ENCODE measurements around the gene MAPK8IP3. TPM values are rescaled to one million over a fixed set of nuclear protein-coding genes. Genes with fewer than 3 reads are reported as not detected.

Gene MAPK8IP3
- total RNA-seq, 1 donor: 179 TPM

DNA sequence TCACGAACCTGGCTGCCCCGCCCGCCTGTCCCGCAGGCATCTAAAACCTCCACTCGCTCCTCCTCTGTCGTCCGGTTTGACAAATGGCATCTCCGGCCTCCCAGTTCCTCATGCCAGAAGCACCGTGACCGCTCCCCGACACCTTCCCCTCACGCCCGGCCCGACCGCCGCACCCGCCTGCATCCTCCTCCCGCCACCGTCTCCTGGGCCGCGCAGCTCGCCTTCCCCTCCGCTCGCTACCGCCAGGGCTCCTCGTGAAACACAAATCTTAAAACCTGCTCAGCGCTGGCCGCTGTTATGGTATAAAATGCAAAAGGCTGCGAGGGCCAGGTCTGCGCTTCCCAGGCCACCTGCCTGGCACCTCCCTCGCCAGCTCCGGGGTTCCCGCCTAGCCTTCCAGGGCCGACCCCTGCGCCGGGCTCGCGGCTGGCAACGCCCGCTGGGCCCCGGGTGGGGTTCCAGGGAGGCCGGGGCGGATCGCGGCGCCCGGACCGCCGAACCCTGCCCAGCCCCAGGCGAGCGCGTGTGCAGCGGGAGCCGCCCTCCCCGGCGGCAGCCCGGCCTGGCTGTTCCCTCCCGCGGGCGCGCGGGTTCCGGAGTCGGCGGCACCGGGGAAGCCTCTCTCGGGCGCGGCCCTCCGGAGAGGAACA lies 75.9 kb downstream of the MAPK8IP3 start:
- DNase-seq (ENCODE audit: low read depth in 2 of 3, low spot score in 2 of 3): peak in 2 of 3 donors; percentile 24 to 57

DNA sequence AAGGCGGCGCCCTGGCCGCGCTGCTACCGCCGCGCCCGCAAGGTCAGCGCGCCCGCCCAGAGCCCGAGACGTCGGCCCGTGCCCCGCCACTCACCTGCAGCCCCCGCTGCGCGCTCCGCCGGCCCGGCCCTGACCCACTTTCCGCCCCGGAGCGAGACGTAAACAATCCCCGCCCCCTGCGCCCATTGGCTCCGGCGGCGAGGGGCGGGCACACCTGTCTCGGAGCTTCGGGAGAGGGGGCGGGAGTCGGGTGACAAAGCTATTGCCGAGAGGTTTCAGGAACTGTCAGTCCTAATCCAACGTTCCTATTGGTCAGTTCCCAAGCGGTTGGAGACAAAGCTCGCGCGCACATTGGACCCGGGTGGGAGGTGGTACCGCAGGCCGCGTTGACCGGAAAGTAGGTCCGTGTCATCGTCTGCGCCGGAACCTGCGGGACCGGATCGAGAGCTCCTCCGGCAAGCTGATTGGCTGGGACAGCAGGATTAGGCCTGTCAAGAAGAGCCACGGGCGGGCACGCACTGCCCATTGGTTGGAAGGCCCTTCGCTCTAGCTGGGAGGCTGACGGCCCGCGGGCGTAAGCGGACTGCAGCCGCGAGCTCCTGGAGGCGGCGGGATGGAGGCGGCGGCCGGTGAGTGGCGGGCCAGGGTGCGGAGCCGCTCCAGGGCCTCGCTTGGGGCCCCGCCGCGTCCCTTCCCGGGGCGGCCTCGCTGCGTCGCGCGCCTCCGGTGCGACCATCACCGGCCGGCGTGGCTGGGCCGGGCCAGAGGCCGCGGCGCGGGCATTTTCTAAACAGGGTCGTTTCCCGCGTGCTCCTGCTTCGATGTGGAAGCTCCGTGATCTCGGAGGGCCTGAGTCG lies 76.6 kb downstream of the MAPK8IP3 start, which contains the start of the genes NUBP2 and SPSB3:
Gene NUBP2 (plus strand): TSS at position 553 of the 857 bp plus-strand sequence. CDS start 61 bp downstream, at position 614.
Gene SPSB3 (minus strand): TSS at position 164 of the 857 bp plus-strand sequence. CDS start 1,088 bp downstream, outside the sequence.
- peak; percentile 93 to 100 (median 100) for DNase-seq (ENCODE audit: low read depth in 2 of 3, low spot score in 2 of 3)

DNA sequence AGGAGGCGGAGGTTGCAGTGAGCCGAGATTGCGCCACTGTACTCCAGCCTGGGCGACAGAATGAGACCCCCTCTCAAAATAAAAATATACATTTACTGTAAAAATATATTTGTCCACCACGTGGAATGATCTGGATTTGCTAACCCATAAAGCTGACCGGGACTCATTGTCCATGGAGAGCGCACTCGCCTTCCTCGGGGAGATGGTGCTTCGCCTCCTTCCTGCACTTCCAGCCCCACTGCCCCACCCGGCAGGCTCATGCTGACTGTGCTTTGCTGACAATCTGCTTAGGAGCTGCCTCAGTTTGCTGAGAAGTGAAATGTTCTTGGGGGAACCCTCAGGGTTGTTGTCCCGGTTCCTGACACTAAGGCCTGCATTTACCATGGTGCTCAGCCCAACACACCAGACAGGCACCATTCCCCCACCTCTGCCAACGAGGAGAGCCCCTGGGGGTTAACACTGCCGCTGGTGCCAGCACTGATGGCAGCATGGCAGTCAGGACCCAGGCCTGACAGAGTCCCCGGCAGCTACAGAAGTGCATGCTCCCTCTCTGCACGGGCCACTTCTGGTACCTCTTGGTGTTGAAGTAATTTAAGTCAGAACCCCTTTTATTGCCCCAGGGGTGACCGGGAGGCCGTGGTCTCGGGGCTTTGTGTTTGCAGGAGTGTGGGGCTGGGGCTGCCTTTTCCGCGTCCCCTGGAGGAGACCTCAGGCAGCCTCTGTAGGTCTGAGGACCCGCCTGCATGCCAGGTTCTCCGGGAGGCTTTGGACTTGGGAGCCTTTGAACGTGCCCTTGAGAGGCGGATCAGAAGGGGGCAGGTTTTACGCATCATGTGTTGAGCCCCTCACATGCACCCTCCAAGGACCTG lies 79.2 kb downstream of the MAPK8IP3 start:
- DNase-seq (ENCODE audit: low read depth in 2 of 3, low spot score in 2 of 3): no peak

DNA sequence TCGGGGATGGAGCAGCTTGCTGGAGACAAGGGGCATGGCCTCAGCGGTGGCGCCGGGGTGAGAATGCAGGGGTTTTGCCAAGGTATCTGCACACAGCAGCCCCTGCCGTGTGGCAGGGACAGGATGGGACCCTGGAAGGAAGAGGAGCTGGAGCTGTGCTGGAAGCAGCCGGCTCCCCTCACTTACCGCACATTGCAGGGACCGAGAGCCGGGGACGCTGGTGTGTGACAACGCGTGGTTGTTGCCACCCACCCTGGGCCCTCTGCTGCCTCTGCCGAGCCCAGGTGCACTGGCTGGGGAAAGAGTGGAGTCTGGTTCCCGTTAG lies 79.8 kb downstream of the MAPK8IP3 start:
- DNase-seq (ENCODE audit: low read depth in 2 of 3, low spot score in 2 of 3): no peak

DNA sequence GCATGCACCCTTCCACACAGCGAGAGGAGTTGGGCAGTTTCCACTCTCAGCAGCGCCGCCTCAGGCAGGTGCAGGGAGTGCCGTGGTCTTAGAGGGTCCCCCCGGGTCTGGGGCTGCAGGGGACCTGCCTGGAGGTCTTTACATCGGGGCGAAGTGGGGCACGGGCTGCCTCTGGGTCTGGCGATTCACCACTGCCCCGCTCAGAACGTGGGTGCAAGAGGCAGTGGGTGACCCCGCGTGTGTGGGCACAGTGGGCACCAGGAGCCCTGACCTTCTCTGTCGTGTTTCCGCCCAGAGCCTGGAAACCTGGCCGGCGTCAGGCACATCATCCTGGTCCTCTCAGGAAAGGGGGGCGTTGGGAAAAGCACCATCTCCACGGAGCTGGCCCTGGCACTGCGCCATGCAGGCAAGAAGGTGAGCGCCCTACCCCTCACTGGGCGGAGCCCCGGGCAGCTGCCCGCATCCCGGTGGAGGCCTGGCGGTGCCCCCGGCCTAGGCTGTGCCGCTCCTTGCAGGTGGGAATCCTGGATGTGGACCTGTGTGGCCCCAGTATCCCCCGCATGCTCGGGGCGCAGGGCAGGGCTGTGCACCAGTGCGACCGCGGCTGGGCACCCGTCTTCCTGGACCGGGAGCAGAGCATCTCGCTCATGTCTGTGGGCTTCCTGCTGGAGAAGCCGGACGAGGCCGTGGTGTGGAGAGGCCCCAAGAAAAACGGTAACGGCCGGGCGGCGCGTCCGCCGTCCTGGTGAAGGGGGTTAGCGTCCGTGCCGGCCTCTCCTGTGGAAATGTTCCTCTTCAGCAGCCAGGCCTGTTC lies 80.5 kb downstream of the MAPK8IP3 start:
- no peak for DNase-seq (ENCODE audit: low read depth in 2 of 3, low spot score in 2 of 3)

DNA sequence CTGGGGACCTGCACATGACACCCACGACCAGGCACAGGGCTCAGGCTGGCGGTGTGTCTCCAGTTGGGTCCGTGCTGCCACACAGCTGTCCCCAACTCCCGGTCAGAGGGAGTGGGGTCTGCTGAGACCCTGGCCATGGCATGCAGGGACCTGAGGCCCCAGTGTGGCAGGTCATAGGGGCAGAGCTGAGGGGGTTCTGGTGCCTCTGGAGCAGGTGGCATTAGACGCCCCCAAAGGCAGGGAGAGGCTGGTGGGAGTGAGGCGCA lies 81.0 kb downstream of the MAPK8IP3 start:
- no peak for DNase-seq (ENCODE audit: low read depth in 2 of 3, low spot score in 2 of 3)

DNA sequence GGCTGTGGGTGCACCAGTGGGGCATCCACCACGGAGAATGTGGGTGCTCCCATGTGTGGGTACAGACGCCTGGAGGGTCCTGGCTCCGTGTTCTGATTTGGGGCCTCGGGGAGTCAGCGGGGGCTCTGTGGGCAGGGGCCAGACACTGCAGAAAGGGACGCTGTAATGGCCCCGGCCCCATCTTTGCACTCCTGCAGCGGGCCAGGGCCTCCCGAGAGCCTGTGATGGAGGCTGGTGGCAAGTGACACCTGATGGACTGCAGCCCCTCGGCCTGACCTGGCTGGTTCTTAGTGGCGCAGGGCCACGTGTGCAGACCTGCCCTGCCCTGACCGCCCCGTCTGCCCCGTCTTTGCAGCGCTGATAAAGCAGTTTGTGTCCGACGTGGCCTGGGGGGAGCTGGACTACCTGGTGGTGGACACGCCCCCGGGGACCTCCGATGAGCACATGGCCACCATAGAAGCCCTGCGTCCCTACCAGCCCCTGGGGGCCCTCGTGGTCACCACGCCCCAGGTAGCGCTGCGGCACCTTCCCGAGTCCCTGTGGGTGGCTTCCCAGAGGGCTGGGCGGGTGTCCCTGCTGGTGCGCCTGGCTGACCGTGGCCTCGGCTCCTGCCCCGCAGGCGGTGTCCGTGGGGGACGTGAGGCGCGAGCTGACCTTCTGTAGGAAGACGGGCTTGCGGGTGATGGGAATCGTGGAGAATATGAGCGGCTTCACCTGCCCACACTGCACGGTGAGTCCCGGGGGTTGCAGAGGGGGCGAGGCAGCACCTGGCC lies 81.5 kb downstream of the MAPK8IP3 start:
- DNase-seq (ENCODE audit: low read depth in 2 of 3, low spot score in 2 of 3): no peak

DNA sequence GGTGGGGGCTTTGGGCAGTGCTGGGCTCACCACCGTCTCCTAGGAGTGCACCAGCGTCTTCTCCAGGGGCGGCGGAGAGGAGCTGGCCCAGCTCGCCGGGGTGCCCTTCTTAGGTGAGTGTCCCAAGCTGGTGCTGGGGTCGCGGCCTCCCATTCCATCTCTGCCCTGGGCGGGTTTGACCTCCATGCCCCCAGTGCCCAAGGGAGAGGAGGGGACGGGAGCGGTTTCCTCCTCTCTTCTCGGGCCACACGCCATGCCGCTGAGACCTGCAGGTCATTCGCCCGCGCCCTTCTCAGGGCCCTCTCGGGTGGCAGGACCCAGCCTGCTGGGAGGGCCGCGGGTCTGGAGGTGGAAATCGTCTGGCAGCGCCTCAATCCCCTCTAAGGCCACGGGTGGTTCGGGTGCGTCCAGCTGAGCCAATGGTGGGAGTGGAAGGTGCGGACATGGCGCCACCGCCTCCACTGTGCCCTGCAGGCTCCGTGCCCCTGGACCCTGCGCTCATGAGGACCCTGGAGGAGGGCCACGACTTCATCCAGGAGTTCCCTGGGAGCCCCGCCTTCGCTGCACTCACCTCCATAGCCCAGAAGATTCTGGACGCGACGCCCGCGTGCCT lies 82.2 kb downstream of the MAPK8IP3 start:
- no peak for DNase-seq (ENCODE audit: low read depth in 2 of 3, low spot score in 2 of 3)

DNA sequence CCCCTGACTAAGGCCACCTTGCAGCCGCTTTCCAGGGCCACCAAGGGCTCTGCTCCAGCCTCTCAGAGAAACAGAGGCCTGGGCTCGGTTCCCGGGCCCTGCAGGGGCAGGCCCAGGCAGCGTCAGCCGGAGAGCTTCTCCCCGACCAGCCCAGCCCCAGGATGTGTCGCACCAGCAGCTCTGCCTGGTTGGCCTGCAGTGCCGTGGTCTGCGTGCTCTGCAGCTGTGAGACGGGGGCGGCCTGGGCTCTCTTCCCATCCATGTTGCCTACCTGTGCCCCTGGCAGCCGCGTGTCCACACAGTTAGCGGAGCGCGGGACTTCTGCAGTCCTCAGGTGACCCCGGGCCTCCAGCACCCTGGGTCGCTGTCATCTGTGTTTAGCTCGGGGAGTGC lies 82.7 kb downstream of the MAPK8IP3 start:
- no peak for DNase-seq (ENCODE audit: low read depth in 2 of 3, low spot score in 2 of 3)

DNA sequence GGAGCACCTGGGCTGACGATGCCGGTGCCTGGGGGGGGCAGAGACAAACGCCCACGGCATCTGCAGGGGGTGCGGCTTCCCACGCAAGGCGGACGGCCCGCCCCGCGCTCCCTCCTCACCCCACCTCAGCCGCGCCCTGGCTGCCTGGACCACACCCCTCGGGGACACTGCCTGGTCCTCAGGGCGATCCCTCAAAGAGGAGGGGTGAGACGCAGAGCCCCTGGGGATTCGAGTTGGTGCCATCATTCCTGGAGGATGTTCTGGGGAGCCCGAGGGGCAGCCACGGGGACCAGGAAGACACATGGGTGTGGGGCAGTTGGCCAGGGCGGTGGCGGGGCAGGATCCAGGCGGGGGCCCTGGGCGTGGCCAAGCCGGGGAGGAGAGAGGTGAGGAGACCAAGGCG lies 83.6 kb downstream of the MAPK8IP3 start:
- no peak for DNase-seq (ENCODE audit: low read depth in 2 of 3, low spot score in 2 of 3)

DNA sequence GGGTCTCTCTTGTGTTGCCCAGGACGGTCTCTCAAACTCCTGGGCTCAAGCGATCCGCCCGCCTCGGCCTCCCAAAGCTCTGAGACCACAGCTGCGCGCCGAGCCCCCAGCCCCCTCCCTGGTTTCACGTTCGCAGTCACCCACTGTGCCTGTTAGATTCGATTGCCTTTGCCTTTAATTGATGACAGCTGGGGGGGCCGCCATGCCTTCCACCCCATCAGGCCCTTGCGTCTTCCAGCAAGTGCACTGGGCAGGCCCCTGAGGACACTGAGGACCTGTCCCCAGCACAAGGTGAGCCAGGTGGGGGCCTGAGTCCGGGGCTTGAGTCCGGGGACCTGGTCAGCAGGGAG lies 84.2 kb downstream of the MAPK8IP3 start:
- no peak for DNase-seq (ENCODE audit: low read depth in 2 of 3, low spot score in 2 of 3)

DNA sequence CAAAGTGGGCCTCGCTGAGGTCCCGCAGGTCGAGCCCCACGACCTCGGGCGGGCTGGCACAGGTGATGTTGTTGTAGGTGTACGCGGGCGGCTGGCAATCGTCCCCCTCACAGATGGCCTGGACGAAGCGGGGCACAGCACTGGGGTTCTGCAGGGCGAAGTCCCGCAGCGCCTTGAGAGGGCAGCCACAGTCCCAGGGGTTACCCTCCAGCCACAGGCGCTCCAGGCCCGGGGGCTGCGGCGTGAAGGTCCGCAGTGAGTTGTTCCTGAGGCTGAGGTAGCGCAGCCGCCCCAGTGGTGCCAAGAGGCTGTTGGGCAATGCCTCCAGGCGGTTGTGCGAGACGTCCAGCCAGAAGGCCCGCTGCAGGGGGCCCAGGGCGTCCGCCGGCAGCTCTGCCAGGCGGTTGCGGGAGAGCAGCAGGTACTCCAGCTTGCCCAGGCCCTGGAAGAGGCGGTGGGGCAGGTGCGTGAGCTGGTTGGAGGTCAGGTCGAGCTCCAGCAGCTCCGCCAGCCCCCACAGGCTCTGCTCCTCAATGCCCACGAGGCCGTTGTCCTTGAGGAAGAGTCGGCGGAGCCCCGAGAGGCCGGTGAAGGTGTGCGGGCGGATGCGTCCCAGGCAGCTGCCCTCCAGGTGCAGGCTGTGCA lies 84.7 kb downstream of the MAPK8IP3 start:
- DNase-seq (ENCODE audit: low read depth in 2 of 3, low spot score in 2 of 3): no peak

DNA sequence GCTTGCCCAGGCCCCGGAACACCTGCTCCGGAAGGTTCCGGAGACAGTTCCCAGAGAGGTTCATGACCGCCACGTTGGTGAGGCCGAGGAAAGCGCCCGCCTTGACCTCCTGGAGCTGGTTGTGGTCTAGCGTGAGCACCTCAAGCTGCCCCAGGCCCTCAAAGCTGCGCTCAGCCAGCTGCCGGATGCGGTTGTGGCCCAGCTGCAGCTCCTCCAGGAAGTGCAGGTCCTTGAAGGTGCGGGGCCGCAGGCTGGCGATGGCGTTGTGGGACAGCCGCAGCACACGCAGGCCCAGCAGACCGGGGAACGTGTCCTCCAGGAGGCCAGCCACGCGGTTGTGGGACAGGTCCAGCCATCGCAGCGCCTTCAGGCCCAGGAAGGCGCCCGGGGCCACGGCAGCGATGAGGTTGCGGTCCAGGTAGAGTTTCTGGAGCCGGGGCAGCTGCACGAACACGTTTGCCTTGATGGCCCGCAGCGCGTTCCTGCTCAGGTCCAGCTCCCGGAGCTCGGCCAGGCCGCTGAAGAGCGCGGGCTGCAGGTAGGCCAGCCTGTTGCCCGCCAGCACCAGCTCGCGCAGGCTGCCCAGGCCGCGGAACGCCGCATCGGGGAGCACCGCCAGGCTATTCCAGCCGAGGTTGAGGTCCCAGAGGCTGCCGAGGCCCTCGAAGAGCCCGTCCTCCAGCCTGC lies 85.4 kb downstream of the MAPK8IP3 start:
- DNase-seq (ENCODE audit: low read depth in 2 of 3, low spot score in 2 of 3): no peak

DNA sequence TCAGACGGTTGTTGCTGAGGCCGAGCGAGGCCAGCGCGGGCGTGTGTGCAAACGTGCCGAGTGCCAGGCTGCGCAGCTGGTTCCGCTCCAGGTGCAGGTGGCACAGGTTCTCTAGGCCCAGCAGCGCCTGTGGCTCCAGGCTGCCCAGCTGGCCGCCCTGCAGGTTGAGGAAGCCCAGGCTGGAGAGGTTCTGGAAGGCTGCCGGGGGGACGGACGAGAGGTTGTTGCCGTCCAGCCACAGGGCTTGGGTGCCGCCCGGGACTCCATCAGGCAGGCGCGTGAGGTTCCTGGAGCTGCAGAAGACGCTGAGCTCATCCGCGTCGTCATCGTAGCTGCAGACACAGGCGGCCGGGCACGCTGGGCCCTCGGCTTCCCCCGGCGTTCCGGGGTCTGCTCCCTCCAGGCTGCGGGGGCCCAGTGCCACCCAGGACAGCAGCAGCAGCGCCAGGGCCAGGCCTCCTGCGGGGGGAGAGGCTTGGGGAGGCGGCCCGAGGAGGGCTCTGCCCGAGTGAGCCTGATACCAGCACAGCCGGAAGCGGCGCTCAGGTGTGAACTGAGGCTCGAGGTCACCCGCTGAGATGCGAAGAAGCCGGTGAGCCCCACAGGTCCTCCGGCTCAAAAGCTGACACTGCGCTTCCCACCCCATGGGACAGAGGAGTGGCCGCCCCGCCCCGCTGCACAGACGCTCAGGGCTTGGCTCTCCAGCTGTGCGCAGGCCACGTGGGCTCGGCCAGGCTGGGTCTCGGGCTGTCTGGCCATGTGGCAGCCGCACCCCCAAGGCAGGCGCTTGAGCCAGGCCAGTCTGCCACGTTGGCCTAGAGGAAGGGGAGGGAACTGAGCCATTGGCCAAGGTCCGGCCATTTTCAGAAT lies 86.2 kb downstream of the MAPK8IP3 start:
- DNase-seq (ENCODE audit: low read depth in 2 of 3, low spot score in 2 of 3): no peak

DNA sequence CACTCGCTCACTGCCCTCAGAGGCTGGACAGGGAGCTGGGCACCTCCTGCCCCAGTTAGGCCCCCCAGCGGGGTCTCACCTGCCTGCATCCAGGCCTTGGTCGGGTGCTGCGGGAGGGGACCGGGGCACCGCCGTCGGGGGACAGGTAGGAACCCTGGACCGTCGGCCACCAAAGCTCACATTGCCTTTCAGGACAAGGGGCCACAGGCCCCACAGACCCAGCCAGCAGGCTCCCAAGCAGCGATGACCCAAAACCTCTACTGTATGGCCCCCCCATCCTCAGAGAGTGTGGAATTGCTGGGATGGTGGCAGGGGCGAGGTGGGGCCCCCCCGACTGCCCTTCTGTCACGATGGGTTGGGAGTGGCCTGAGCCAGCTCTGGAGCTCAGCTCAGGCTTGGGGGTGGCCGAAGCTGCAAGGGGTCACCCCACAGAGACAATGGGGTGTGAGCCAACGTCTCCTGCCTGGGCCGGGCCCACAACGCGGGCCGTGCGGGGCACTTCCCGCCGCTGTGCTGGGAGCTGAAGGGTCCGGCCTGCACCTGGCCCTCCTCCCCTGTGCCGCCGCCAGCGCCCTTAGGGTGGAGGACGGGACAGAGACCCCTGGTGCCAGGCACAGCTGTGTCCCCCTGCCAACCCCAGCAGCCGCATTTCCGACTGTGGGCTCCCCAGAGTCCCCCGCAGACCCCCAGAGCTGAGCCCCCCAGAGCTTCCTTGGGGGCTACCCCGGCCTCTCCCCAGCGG lies 87.0 kb downstream of the MAPK8IP3 start:
- DNase-seq (ENCODE audit: low read depth in 2 of 3, low spot score in 2 of 3): no peak

DNA sequence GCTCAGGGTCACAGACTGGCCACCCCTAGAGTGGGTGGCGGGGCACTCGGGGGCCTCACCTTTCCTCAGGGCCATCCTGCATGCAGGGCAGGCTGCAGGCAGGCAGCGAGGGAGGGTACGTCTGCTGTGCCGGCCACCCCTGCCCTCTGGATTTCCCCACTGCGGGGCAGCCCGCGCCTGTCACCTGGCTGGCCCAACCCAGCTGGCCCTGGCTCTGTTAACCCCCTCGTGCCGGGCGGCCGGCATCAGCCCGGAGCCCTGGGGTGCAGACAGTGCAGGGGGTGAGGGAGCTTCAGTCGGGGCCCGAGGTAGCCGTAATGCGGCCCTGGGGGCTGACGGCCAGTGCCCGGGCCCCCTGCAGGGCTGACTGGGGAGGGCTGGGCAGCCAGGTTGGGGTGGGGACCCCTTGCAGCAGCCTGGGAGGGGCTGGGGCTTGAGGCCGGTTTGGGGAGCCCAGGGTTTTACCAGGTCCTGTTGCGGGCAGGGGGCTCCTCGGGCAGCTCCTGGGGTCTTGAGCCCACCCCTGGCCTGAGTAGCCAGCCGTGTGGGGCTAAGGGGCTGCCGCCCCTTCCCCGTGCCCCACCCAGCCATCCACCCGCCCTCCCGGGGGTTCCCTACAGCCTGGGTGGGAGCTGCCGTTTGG lies 87.7 kb downstream of the MAPK8IP3 start, which contains the start of gene IGFALS:
Gene IGFALS (minus strand): TSS at position 128 of the 643 bp plus-strand sequence. CDS start 53 bp downstream, at position 75.
- no peak for DNase-seq (ENCODE audit: low read depth in 2 of 3, low spot score in 2 of 3)

All from hematopoietic multipotent progenitor cell (in vitro differentiated cells).